ENCODE measurements around the gene DGKE.

- TF ChIP-seq CTCF (IDR thresholded peaks at IDR 0.05; ENCODE audit: poor library complexity, severe bottlenecking): peak; percentile 78
- TF ChIP-seq POLR2AphosphoS5 (IDR thresholded peaks at IDR 0.05): no peak
- TF ChIP-seq RAD21 (conservative IDR thresholded peaks at IDR 0.05): peak; percentile 72
- TF ChIP-seq SMC3 (conservative IDR thresholded peaks at IDR 0.05; ENCODE audit: poor library complexity): peak; percentile 84
- TF ChIP-seq EZH2 (IDR thresholded peaks at IDR 0.05; ENCODE audit: borderline replicate concordance, insufficient read depth, low read length, poor library complexity, severe bottlenecking): no peak
- TF ChIP-seq EP300 (conservative IDR thresholded peaks at IDR 0.05; ENCODE audit: poor library complexity, severe bottlenecking): no peak
- no peak for TF ChIP-seq MXI1 (conservative IDR thresholded peaks at IDR 0.05; ENCODE audit: poor library complexity, severe bottlenecking)
These were observed 14.4 kb upstream of the DGKE start for GRCh38 chr17:56819431-56820145.

All from neural cell (in vitro differentiated cells).